Measurements from ENCODE around the gene ENO3. TPM values are rescaled to one million over a fixed set of nuclear protein-coding genes. Genes with fewer than 3 reads are reported as not detected.
"Not testable (repeated sequence)": the region's sequence is repeated elsewhere in the genome, so short reads cannot be mapped to it uniquely, and the experiment has no call there.

ENO3 gene
- total RNA-seq, 1 donor from 2014 or later, result 7.3 TPM

DNA sequence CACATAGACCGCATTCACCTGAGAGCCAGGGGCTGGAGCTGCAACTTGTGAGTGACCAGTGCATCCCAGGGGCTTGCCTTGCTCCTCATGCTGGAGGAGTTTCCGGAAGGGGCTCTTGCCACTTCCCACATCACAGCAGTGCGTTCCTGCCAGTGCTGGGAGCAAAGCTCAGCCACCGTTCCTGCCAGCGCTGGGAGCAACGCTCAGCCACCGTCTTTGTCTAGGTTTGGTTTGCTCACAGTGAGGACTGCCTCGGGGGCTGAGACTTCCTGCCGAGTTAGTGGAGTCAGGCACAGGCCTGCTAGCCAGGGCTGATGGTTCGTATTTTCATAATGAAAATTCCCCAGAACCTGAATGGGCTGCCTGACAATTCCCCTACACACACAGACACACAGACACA, 42.6 kb upstream of the ENO3 start:
- H3K9me3 Mint-ChIP-seq (ENCODE audit: unreplicated experiment), result no peaks in the 10 kb centered on the region
- TF ChIP-seq, protein P1, sequence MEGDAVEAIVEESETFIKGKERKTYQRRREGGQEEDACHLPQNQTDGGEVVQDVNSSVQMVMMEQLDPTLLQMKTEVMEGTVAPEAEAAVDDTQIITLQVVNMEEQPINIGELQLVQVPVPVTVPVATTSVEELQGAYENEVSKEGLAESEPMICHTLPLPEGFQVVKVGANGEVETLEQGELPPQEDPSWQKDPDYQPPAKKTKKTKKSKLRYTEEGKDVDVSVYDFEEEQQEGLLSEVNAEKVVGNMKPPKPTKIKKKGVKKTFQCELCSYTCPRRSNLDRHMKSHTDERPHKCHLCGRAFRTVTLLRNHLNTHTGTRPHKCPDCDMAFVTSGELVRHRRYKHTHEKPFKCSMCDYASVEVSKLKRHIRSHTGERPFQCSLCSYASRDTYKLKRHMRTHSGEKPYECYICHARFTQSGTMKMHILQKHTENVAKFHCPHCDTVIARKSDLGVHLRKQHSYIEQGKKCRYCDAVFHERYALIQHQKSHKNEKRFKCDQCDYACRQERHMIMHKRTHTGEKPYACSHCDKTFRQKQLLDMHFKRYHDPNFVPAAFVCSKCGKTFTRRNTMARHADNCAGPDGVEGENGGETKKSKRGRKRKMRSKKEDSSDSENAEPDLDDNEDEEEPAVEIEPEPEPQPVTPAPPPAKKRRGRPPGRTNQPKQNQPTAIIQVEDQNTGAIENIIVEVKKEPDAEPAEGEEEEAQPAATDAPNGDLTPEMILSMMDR (IDR thresholded peaks at IDR 0.05; ENCODE audit: unreplicated experiment), result no peak
- no peak overlapping the region for H3K4me3 Mint-ChIP-seq (ENCODE audit: unreplicated experiment)
- no peak overlapping the region for H3K27ac Mint-ChIP-seq (ENCODE audit: unreplicated experiment)
- H3K4me1 Mint-ChIP-seq (ENCODE audit: unreplicated experiment), result no peaks in the 10 kb centered on the region
- peak; percentile 33 for DNase-seq (ENCODE audit: low spot score)
- H3K27me3 Mint-ChIP-seq (ENCODE audit: unreplicated experiment), result peaks cover 9% of the 10 kb centered on the region
- no peaks in the 10 kb centered on the region for H3K36me3 Mint-ChIP-seq (ENCODE audit: low read depth, unreplicated experiment)

DNA sequence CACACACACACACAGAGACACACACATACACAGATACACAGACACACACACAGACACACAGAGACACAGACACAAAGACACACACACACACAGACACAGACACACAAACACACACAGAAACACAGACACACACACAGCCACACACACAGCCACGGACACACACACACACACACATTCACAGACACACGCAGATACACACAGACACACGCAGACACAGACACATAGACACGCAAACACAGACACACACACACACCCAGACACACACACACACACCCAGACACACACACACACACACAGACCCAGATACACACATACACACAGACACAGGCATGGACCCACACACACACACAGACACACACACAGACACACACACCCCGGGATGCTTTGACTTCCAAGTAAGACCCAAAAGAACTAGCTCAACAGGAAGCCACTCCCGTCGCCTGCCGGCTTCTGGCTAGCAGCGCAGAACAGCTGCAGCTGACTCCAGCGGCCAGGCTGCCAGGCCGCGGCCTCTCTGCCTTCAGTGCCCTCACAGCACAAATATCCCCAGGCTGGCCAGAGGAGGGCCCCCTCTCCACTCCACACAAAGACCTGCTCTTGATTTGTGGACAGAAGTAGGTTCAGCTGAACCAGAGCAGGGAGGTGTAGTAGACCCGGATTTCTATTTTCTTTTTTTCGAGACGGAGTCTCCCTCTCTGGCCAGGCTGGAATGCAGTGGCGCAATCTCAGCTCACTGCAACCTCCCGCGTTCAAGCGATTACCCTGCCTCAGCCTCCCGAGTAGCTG, 42.0 kb upstream of the ENO3 start:
- TF ChIP-seq, protein P1 (IDR thresholded peaks at IDR 0.05; ENCODE audit: unreplicated experiment), result peak; percentile 59
- no peak overlapping the region for H3K27ac Mint-ChIP-seq (ENCODE audit: unreplicated experiment)
- H3K9me3 Mint-ChIP-seq (ENCODE audit: unreplicated experiment), result no peaks in the 10 kb centered on the region
- peaks cover 8% of the 10 kb centered on the region for H3K27me3 Mint-ChIP-seq (ENCODE audit: unreplicated experiment)
- H3K36me3 Mint-ChIP-seq (ENCODE audit: low read depth, unreplicated experiment), result no peaks in the 10 kb centered on the region
- no peaks in the 10 kb centered on the region for H3K4me1 Mint-ChIP-seq (ENCODE audit: unreplicated experiment)
- no peak overlapping the region for H3K4me3 Mint-ChIP-seq (ENCODE audit: unreplicated experiment)
- DNase-seq (ENCODE audit: low spot score), result peak; percentile 88

DNA sequence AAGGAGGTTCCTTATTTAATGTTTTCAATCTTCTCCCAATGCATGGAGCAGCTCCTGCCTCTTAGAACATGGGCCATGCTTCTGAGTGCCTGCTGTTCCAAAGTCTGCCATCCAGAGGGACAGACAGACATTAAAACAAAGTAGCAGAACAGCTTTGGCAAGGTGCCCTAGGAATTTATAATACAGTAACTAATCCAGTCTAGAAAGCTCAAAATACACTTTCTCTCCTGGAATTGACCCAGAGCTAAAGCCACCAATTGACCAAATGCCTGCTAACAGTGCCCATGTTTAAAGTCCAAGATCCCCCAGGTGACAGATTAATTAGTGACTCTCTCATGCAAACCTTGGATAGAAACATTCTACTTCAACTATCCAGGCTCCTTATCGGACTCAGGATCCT, 36.9 kb upstream of the ENO3 start:
- H3K27me3 Mint-ChIP-seq (ENCODE audit: unreplicated experiment), result peaks cover 4% of the 10 kb centered on the region
- no peak overlapping the region for H3K4me3 Mint-ChIP-seq (ENCODE audit: unreplicated experiment)
- H3K4me1 Mint-ChIP-seq (ENCODE audit: unreplicated experiment), result no peaks in the 10 kb centered on the region
- H3K36me3 Mint-ChIP-seq (ENCODE audit: low read depth, unreplicated experiment), result no peaks in the 10 kb centered on the region
- TF ChIP-seq, protein P1 (IDR thresholded peaks at IDR 0.05; ENCODE audit: unreplicated experiment), result no peak
- DNase-seq (ENCODE audit: low spot score), result no peak
- H3K9me3 Mint-ChIP-seq (ENCODE audit: unreplicated experiment), result no peaks in the 10 kb centered on the region
- no peak overlapping the region for H3K27ac Mint-ChIP-seq (ENCODE audit: unreplicated experiment)

DNA sequence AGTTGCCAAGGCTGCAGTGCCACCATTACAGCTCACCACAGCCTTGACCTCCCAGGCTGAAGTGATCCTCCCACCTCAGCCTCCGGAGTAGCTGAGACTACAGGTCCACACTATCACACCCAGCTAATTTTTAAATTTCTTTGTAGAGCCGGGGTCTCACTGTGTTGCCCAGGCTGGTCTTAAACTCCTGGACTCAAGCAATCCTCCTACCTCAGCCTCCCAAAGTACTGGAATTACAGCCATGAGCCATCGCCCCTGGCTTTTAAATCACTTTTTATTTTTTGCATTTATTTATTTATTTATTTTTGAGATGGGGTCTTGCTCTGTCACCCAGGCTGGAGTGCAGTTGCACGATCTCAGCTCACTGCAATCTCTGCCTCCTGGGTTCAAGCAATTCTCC, 36.4 kb upstream of the ENO3 start:
- not testable (repeated sequence) for H3K36me3 Mint-ChIP-seq (ENCODE audit: low read depth, unreplicated experiment); H3K4me3 Mint-ChIP-seq (ENCODE audit: unreplicated experiment); H3K27ac Mint-ChIP-seq (ENCODE audit: unreplicated experiment); DNase-seq (ENCODE audit: low spot score); H3K9me3 Mint-ChIP-seq (ENCODE audit: unreplicated experiment); H3K27me3 Mint-ChIP-seq (ENCODE audit: unreplicated experiment); H3K4me1 Mint-ChIP-seq (ENCODE audit: unreplicated experiment)

DNA sequence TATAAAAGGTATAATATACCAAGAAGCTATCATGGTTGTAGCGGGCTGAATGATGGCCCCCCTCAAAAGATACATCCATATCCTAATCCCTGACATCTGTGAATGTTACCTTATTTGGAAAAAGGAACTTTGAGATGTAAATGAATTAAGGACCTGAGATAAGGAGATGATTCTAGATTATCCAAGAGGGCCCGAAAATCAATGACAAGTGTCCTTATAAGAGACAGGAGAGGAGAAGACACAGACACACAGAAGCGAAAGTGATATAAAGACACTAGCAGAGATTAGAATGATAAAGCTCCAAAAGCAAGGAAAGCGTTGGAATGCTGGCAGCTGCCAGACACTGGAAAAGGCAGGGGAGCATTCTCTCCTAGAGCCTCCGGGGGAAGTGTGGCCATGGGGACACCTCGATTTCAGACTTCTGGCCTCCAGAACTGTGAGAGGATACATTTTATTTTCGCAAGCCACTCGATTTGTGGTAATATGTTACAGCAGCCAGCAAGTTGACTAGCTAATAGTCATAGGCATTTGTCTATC, 31.3 kb upstream of the ENO3 start:
- H3K4me1 Mint-ChIP-seq (ENCODE audit: unreplicated experiment), result no peaks in the 10 kb centered on the region
- no peaks in the 10 kb centered on the region for H3K9me3 Mint-ChIP-seq (ENCODE audit: unreplicated experiment)
- H3K4me3 Mint-ChIP-seq (ENCODE audit: unreplicated experiment), result no peak overlapping the region
- DNase-seq (ENCODE audit: low spot score), result no peak
- H3K27ac Mint-ChIP-seq (ENCODE audit: unreplicated experiment), result no peak overlapping the region
- no peaks in the 10 kb centered on the region for H3K36me3 Mint-ChIP-seq (ENCODE audit: low read depth, unreplicated experiment)
- H3K27me3 Mint-ChIP-seq (ENCODE audit: unreplicated experiment), result no peaks in the 10 kb centered on the region
- TF ChIP-seq, protein P1 (IDR thresholded peaks at IDR 0.05; ENCODE audit: unreplicated experiment), result no peak
